HG02759 (cell line): Measurements from ENCODE around the gene PAK1.
"Not testable (repeated sequence)": the region's sequence is repeated elsewhere in the genome, so short reads cannot be mapped to it uniquely, and the experiment has no call there.

ENCODE experiments used
- ATAC-seq: cut with Tn5 transposase; IDR thresholded peaks from one replicate; pipeline ENCODE4 v1.9.1; 2021; ENCODE audit warnings: mild to moderate bottlenecking, moderate library complexity; ENCODE audit not compliant: unreplicated experiment

Gene PAK1

GRCh38 chr11:77407613-77408012 lies 66.3 kb downstream of the PAK1 start:
- no peak for ATAC-seq

DNA sequence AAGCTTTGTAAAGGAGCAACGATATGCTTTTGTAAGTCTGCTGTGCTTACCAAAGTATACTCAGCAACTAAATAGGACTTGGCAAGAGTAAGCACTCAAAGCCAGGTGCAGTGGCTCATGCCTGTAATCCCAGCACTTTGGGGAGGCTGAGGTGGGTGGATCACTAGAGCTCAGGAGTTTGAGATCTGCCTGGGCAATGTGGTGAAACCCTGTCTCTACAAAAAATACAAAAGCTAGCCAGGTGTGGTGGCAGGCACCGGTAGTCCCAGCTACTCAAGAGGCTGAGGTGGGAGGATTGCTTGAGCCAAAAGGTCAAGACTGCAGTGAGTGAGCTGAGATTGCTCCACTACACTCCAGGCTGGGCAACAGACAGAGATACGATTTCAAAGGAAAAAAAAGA lies 67.5 kb downstream of the PAK1 start:
- ATAC-seq, result no peak

DNA sequence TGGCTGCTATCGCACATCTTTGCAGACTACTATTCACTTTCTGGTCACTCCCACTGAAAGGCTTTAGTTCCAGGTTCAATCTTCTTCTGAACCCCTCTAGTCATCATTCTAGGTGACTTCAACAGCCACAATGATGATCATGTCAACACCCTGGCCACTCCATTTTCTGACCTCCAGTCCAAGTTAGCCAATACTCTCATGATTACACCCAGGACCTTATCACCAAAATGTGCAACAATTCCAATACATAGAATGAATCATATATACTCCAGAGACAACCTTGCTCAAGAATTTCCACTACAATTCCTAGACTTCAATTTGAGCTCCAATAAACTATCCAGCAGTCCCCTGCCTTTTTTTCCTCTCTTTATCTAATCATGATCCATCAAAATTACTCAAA lies 70.7 kb downstream of the PAK1 start:
- ATAC-seq, result no peak

DNA sequence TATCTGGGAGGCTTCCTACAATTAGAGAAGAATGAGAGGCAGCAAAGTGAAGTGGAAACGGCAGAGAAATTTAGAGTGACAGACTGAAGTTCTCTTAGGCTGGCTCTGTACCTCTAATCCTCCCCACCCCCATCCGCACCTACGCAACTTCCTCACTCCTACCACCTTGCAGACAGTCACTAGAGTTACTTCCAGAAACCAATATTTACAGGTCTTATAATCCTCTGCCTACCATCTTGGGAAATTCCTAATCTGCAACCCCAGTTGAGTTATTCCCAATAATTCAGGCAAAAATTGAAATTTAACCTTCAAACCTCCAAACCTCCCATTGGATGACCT lies 71.7 kb downstream of the PAK1 start:
- no peak for ATAC-seq

DNA sequence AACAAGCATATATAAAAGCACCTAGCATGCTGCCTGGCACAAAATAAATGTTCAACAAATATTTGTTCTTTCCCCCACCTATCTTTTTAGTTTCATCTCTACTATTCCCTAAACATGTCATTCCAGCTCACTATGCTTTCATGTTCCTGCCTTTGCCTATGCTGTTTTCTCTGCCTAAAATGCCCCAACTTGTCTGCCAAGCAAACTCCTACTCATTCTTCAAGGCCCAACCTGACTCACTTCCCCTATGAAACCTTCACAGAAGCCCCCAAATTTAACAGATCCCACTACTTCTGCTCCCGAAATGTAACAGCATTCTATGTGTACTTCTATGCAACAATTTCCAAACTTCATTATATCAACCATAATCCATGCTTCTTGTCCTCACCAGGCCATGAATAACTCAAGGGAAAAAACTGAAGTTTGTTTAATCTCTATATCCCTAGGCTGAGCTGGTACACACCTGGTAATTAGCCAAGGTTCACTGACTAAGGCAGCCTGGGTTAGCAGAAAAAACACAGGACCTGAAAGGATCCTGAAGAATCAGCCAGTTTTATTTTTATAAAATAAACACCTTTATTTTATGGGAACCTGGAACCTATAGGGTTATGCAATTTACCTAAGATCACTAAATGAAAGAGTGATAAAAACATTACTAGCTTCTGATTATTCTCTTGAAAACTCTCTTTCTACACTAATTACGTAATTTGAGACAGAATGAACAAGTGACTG lies 72.2 kb downstream of the PAK1 start:
- ATAC-seq, result no peak

DNA sequence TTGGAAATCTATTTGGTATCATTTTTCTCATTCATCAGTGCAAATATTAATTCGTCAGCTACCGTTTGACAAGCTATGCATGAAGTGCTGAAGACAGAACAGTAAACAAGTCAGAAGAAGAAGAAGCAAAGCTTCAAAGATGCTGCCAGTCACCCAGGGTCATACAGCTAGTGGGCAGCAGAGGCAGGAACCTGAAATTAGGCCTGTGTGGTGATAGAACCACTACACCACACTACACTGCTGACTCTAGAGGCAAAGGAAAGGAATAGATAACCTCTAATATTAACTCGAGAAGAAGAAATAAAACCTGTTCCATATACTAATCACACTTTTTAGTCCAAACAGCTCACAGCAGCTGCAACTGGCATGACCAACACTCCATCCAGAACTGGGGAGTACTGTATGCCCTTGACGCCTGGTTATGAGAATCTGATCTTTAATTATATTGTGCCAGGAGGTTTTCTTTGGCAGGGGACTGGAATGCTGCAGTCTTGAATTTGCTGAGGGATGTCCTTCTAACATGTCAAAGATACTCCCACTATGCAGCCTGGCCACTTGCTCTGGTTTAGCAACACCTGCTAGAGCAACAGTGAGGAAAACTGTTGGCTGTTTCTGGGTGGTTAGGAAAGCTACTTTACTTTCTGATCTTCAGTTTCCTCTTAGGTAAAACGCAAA lies 73.0 kb downstream of the PAK1 start:
- ATAC-seq, result no peak

DNA sequence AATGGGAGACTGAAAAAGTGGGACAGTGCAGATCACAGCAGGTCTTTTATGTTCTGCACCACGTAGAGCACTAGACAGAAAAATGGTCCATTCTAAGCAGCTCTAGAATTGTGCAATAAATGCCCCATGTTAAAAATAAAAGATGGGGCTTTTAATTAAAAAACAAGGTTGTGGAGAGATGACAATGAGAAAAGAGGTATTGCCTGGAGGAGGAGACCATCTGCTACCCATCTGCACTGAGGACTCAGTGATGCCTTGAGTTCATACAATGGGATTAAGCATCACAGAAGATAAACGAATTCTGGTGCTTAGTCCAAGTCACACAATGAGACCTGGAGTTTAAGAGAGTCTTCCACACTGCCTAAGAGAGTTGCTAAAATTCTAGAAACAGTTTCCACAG lies 73.6 kb downstream of the PAK1 start:
- ATAC-seq, result no peak

- ATAC-seq, result no peak
Observed at GRCh38 chr11:77397631-77398030, 76.3 kb downstream of the PAK1 start.

DNA sequence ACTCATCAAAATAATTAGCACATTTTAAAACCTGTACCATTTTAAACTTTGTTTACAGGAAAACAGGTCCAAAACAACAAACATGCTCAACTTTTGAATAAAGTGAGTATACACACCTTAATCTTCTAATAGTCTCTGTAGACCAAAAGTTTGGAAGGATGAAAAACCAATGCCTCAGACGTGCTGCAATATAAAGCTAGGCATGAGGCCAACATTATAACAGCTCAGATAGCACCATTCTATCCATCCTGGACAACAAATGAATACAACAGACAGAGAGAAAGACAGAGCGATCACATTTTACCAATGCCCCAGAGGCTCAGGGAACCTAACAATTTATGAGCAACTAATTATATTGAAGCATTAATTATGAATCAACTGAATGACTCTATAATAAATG lies 77.0 kb downstream of the PAK1 start:
- no peak for ATAC-seq

GRCh38 chr11:77396305-77396704 lies 77.6 kb downstream of the PAK1 start:
- no peak for ATAC-seq

- ATAC-seq, result no peak
Observed at GRCh38 chr11:77395460-77396173, 78.3 kb downstream of the PAK1 start.

DNA sequence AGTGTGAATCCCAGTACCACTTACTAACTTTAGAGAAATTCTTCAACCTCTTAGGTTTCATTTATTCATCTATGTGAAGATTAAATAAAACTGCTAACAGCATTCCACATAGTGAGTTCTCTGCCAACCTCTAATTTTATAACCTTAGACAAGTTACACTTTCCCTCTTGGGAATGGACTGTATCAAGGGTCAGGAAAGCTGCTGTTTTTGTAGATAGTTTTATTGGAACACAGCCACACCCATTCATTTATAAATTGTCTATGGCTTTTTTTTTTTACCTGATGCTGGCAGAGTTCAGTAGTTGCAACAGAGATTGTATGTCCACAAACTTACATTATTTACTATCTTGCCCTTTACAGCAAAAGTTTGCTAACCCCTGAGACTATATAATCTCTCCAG lies 81.1 kb downstream of the PAK1 start:
- no peak for ATAC-seq

DNA sequence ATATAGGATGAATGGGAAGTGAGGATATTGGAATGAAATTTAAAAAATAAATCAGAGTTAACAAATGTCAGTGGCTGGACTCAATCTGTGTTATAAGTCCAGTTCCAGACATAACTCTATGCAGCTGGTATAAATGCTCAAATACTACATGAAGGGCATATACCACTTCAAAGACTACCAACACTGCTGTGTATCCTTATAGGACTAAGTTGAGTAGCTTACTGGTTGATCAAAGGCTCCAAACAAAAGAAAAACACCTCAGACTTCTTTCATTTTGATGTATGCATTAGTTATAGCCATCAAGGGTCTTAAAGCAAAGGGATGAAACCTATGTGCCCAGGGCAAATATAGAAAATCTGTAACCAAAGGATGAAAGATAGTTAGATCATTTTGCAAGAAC lies 86.2 kb downstream of the PAK1 start:
- ATAC-seq, result no peak

DNA sequence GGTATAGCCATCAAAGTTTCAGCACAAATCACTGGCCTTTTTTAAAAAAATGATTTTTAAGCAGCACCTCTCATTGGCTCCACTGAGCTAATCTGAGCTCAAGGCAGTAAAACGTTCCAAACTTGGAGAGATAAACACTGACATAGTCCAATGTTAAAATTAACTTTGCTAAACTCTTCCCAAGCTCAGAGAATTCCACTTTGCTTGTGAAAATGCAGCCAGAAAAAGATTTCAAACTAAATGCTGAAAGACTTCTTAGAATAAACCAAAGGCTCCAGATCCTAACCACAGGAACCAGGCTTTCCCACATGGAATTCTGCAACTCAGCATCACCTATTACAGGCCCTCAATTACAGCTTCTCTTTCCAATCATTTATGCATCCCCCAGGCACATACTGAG lies 87.7 kb downstream of the PAK1 start:
- ATAC-seq, result no peak

DNA sequence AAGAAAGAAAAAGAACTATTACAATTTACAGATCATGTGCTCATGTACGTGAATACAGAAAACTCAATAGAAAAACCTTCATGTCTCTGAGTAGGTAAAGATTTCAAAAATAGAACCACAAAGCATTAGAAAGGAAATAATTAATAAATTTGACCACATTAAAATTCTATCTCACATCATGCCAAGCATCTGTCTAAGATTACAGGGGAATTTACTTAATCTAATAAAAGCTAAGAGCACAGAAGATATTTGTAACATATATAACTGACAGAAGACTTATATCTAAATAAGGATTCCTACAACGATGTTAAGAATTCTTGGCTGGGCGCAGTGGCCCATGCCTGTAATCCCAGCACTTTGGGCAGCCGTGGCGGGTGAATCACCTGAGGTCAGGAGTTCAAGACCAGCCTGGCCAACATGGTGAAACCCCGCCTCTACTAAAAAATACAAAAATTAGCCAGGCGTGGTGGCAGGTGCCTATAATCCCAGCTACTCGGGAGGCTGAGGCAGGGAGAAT lies 88.6 kb downstream of the PAK1 start:
- not testable (repeated sequence) for ATAC-seq

GRCh38 chr11:77384571-77384970 lies 89.3 kb downstream of the PAK1 start:
- no peak for ATAC-seq

GRCh38 chr11:77383349-77383748 lies 90.5 kb downstream of the PAK1 start:
- not testable (repeated sequence) for ATAC-seq

DNA sequence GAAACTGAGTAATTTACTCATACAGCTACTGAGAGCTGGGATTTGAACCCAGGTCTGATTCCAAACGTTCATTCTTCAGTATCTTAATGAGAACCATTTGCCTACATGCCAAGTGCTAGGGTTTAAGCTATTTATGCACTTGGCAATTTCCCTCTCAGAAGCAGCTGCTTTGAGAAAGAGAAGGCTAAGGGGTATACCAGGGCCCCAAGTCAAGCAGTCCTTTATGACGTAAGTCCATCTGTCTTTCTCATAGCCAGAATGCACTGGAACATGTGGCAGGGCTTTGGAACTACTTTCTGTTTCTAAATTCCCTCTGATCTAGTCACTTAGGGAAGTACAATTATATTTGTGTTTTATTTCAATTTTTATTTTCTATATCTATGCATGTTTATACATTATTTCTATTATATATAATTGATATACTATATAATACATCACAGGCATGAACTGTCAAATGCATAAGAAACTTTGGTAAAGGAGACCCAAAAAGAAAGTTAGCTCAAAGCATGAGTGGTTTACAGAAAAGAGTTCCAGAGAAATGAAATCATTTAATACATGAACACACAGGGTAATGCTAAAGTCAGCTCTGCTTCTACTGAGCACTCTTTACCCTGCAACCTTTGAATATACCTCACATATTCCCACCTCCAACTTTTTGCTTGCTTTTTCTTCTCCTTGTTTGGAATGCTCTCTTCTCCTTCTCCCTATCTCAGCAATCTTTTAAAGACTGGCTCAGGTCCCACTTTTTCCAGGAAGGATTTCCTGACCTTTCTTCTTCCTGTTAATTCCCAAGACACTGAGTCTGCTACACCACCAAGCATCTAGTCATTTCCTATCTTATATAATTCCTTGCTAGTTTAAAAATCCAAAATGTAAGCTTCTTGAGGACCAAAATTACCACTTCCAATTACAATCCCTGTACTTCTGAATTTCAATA lies 91.9 kb downstream of the PAK1 start:
- no peak for ATAC-seq

- ATAC-seq, result no peak
Observed at GRCh38 chr11:77379934-77380333, 94.0 kb downstream of the PAK1 start.

DNA sequence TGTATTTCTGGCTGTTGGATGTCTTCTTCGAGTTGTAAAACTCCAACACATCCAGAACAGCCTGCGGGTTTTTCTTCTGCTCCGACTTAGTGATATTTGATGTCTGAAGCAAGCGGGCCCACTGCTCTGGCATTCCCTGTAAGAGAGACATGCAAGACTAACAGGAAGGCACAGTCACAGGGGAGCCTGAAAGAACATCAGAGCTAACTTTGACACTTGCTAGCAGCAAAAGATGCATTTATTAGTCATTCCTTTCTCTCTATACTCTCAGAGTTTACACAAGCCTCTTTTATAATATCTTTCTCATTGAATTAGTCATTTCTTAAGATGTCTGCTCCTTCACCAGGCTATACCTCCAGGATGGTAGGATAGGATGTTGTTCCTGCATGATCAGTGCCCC lies 94.6 kb downstream of the PAK1 start:
- ATAC-seq, result no peak

DNA sequence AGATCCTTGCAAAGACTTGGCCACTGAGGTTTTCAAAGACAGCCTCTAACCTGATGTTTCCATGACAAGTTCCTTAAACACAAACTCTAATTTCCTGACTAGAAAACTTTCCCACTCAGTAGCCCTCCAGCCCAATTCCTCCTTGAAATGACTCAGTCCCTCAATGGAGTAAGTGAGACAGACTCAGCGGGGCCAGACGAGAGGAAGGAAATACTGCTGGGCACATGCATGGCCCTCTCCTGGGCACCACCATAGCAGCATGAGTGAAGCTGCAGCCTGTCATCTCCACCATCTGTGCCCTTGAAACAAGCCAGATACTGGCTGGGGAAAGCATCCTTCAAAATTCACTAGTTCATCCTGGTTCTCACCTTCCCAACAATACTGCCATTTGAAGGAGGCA lies 96.2 kb downstream of the PAK1 start:
- no peak for ATAC-seq
